Pancreas (tissue), 10 donors: ENCODE results near the gene CD59. TPM values are rescaled to one million over a fixed set of nuclear protein-coding genes. Genes with fewer than 3 reads are reported as not detected.
"Not testable (repeated sequence)": the region's sequence is repeated elsewhere in the genome, so short reads cannot be mapped to it uniquely, and the experiment has no call there.

Experiments
- ATAC-seq, 4 donors: fragments of 200-7000 bp; cut with Tn5 transposase; one replicate each; pipeline versions ENCODE4 v1.8.0 to v1.9.1; 2020; ENCODE audit warnings: mild to moderate bottlenecking in 4 of 4, moderate library complexity in 4 of 4
- DNase-seq, 6 donors: peaks; one replicate each; pipeline ENCODE4 v3.0.0-alpha.2; 2020
- FAIRE-seq: peaks from 2 replicates; lab custom pipeline; 2012; peaks lifted over from hg19 to GRCh38; lab: Jason Lieb, UNC
- H3K27ac ChIP-seq, 4 donors: fragments of 200-600 bp; sonication (generic); 1 replicate in 3 of 4; 2 replicates in 1 of 4; pipeline versions ENCODE4 v1.5.0 to v1.8.0; 2020
- H3K27me3 ChIP-seq, 4 donors: fragments of 200-600 bp; one replicate each; pipeline ENCODE4 v1.8.0; 2021
- H3K36me3 ChIP-seq, 3 donors: fragments of 200-600 bp; sonication (generic) in 1 of 3; one replicate each; pipeline versions ENCODE4 v1.5.0 to v1.8.0; 2020 to 2021
- H3K4me1 ChIP-seq, 3 donors: fragments of 200-600 bp; one replicate each; pipeline ENCODE4 v1.8.0; 2021
- H3K4me3 ChIP-seq, 4 donors: fragments of 200-600 bp; sonication (generic) in 2 of 4; one replicate each; pipeline versions ENCODE4 v1.5.0 to v1.8.0; 2020 to 2021
- H3K9me3 ChIP-seq, 4 donors: fragments of 200-600 bp; one replicate each; pipeline ENCODE4 v1.8.0; 2021
- CTCF ChIP-seq, 4 donors: fragments of 200-600 bp; sonication (generic) in 3 of 4; IDR thresholded peaks; one replicate each; pipeline versions ENCODE4 v1.5.0 to v1.8.0; 2021; ENCODE audit warnings: antibody characterized with exemption in 4 of 4
- WGBS, 2 donors: extraction: QIAGEN DNeasy Blood & Tissue Kit; methylation state at CpG; one replicate each; pipeline ENCODE4 v1.1.7; 2013; 5-methylcytosine and 5-hydroxymethylcytosine counted together
- intact Hi-C, 3 donors: fragments of 100-400 bp; cut with DNase I; formaldehyde crosslinking; loops; one replicate each; pipeline versions ENCODE4 v1.11.1 to v1.14.2; 2022
- polyA plus RNA-seq, 2 donors: library from polyadenylated mRNA; stranded (reverse); fragments of 200-250 nt; gene quantifications; one replicate each; pipeline ENCODE4 v1.2.3, GENCODE V29; 2013
- total RNA-seq, 6 donors: library from RNA; stranded (reverse); fragmentation: NEBNext Ultra II Directional in 4 of 6; extraction: Animal tissue kit (Norgen Biotek cat#: 25700) in 4 of 6; gene quantifications; one replicate each; pipeline versions ENCODE4 v1.2.1 to v1.2.4, GENCODE V29; 2021 to 2023
- donor health status: healthy with polysubstance abuse.
- donor health status: DM: no; HTN: no; CAD: no; lungs with moderate emphysema.
- donor health status: DM: no; HTN: no; CAD: no.
- donor health status: control.
- donor health status: control.
- donor health status: Bipolar disorder and iron deficiency.
- donor health status: DM: yes; HTN: yes; CAD: no.
- donor health status: DM: no; HTN: no; CAD: no.
- donor health status: DM: no; HTN: no; CAD: no.
- donor health status: DM: yes; HTN: yes; CAD: no.

Gene CD59
- total and polyA plus RNA-seq, 8 donors, result 44.4 to 495 (median 170) TPM

DNA sequence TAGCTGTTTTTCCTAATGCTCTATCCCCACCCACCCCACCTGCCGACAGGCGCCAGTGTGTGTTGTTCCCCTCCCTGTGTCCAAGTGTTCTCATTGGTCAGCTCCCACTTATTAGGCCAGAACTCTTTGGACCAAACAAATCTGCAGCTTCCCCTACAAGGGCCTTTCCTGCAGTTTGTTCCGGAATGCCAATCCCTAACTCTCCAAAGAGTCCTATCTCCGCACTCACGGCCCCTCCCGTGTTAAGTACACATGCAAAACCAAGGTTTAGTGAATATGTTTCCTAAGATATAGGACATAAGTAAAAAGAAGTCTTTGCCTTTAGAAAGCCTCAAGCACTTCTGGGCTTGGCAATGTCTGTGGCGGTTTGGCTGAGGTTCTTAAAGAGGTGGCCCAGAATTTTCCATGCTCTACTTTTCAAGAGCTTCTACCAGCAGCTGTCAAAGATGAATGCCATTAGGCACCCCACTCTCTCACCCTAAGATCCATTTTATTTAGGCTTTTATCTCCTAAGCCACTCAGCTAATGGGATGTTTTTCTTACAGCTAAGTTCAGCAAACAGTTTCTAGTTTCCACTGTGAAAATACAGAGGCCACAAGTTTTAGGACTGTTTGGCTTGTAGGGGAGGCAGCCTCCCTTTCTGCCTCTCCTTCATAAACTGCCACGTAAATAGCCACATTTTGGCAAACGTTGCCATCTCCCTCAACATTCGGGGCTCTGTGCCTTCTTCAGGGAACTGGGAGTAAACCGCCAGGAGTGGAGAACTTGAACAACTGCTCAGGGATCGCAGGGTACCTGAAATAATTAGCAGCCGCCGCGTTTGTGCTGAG is 1.6 kb downstream of the CD59 start:
- H3K36me3 ChIP-seq, result no peaks in the 10 kb centered on the region
- H3K9me3 ChIP-seq, result no peaks in the 10 kb centered on the region
- peak in 1 of 4 donors; percentile 0 for ATAC-seq
- DNase-seq, result no peak
- intact Hi-C loops, result no loop called here
- peak overlapping the region; percentile 52 to 68 (median 64) for H3K4me3 ChIP-seq
- peak overlapping the region; percentile 46 to 92 (median 80) for H3K27ac ChIP-seq
- H3K4me1 ChIP-seq, result peaks cover 0 to 3% (median 0%) of the 10 kb centered on the region in 3 donors
- no peaks in the 10 kb centered on the region for H3K27me3 ChIP-seq
- 6 to 10% methylated on average over 15 of the region's 15 CpGs for WGBS, 2 donors
- TF ChIP-seq CTCF (IDR thresholded peaks at IDR 0.05), result no peak
- no peak for FAIRE-seq

DNA sequence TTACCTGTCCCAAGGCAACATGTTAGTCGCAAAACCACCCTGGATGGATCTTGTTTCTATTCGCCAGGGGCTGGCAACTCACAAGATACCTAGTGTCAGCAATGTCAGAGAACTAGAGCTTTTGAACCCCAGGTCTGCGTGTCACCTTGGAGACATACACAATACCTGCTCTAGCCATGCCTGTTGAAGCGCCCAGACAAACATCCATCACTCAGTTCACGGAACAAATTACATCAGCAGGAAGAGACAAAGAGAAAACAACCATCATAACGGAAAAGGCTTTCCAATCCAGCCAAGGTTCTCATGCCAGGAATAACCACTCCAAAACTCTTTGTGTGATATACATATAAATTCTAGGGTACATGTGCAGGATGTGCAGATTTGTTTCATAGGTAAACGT is 2.2 kb downstream of the CD59 start:
- Histone ChIP-seq H3K4me1 (peaks cover 0 to 3% (median 0%) of the 10 kb centered on the region in 3 donors), H3K4me3 (peak overlapping the region in 2 of 4 donors; percentile 52 to 62), H3K36me3 (no peaks in the 10 kb centered on the region), H3K9me3 (no peaks in the 10 kb centered on the region), H3K27ac (peak overlapping the region in 2 of 4 donors; percentile 7 to 20), H3K27me3 (no peaks in the 10 kb centered on the region)
- intact Hi-C loops, result no loop called here
- TF ChIP-seq CTCF (IDR thresholded peaks at IDR 0.05), result no peak
- FAIRE-seq (no peak), DNase-seq (no peak), ATAC-seq (no peak)
- WGBS, 2 donors, result 57 to 72% methylated on average over 7 of the region's 7 CpGs

DNA sequence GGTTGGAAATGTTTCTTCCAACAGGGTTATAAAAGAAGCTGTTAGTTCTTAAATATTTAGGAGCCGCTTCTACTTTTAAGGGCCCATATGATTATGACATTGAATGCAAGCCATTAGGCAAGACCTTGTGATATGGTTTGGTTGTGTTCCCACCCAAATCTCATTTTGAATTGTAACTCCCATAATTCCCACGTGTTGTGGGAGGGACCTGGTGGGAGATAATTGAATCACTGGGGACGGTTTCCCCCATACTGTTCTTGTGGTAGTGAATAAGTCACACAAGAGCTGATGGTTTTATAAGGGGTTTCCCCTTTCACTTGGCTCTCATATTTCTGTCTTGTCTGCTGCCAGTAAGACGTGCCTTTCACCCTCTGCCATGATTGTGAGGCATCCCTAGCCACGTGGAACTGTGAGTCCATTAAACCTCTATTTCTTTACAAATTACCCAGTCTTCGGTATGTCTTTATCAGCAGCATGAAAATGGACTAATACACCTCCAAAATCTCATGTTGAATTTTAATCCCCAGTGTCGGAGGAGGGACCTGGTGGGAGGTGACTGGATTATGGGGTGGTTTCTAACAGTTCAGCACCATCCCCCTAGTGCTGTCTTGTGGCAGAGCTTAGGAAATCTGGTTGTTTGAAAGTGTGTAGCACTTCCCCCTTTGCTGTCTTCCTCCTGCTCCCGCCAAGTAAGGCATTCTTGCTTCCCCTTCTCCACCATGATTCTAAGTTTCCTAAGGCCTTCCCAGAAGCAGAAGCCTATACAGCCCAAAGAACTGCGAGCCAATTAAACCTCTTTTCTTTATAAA is 4.3 kb downstream of the CD59 start:
- no peak for TF ChIP-seq CTCF (IDR thresholded peaks at IDR 0.05)
- H3K9me3 ChIP-seq, result no peaks in the 10 kb centered on the region
- WGBS, 2 donors, result 66 to 67% methylated on average over 9 of the region's 9 CpGs
- H3K4me3 ChIP-seq, result no peak overlapping the region
- intact Hi-C loops, result no loop called here
- H3K27me3 ChIP-seq, result no peaks in the 10 kb centered on the region
- DNase-seq (no peak), ATAC-seq (no peak), FAIRE-seq (no peak)
- H3K36me3 ChIP-seq, result no peaks in the 10 kb centered on the region
- H3K27ac ChIP-seq, result no peak overlapping the region
- H3K4me1 ChIP-seq, result peaks cover 0 to 3% (median 0%) of the 10 kb centered on the region in 3 donors

- peaks cover 0 to 3% (median 0%) of the 10 kb centered on the region in 3 donors for H3K4me1 ChIP-seq
- FAIRE-seq (no peak), ATAC-seq (no peak), DNase-seq (no peak)
- H3K9me3 ChIP-seq, result no peaks in the 10 kb centered on the region
- intact Hi-C loops, result no loop called here
- TF ChIP-seq CTCF (IDR thresholded peaks at IDR 0.05), result no peak
- H3K27me3 ChIP-seq, result no peaks in the 10 kb centered on the region
- no peak overlapping the region for H3K4me3 ChIP-seq
- H3K27ac ChIP-seq, result no peak overlapping the region
- 64 to 65% methylated on average over 7 of the region's 7 CpGs for WGBS, 2 donors
- no peaks in the 10 kb centered on the region for H3K36me3 ChIP-seq
Observed at GRCh38 chr11:33730716-33731115, 5.5 kb downstream of the CD59 start.

DNA sequence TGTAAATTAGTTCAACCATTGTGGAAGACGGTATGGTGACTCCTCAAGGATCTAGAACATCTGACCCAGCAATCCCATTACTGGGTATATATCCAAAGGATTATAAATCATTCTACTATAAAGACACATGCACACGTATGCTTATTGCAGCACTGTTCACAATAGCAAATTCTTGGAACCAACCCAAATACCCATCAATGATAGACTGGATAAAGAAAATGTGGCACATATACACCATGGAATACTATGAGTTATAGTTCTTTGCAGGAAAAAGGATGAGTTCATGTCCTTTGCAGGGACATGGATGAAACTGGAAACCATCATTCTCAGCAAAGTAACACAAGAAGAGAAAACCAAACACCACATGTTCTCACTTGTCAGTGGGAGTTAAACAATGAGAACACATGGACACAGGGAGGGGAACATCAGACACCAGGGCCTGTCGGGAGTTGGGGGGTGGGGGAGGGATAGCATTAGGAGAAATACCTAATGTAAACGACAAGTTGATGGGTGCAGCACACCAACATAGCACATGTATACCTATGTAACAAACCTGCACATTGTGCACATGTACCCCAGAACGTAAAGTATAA is 7.1 kb downstream of the CD59 start:
- intact Hi-C loops, H3K4me1 ChIP-seq, H3K27me3 ChIP-seq, H3K27ac ChIP-seq, H3K36me3 ChIP-seq, H3K4me3 ChIP-seq, H3K9me3 ChIP-seq, ATAC-seq, FAIRE-seq, DNase-seq: not testable (repeated sequence)
- WGBS, 2 donors, result 76 to 83% methylated on average over 5 of the region's 5 CpGs

- H3K4me1 ChIP-seq, result peaks cover 0 to 24% (median 5%) of the 10 kb centered on the region in 3 donors
- 35 to 38% methylated on average over 1 of the region's 1 CpG for WGBS, 2 donors
- H3K27me3 ChIP-seq, H3K4me3 ChIP-seq, H3K27ac ChIP-seq, DNase-seq, FAIRE-seq, intact Hi-C loops, H3K9me3 ChIP-seq, H3K36me3 ChIP-seq, ATAC-seq: not testable (repeated sequence)
Observed at GRCh38 chr11:33727539-33727938, 8.7 kb downstream of the CD59 start.
